Endothelial cell of umbilical vein (primary cell): ENCODE measurements around the gene AUTS2.

ENCODE experiments used
- EZH2 ChIP-seq: IDR thresholded peaks from 2 replicates; pipeline ENCODE4 v1.6.1; 2012; ENCODE audit warnings: borderline replicate concordance, low read depth, mild to moderate bottlenecking, moderate library complexity, low read length, inconsistent platforms; ENCODE audit not compliant: severe bottlenecking
- FOS ChIP-seq: IDR thresholded peaks from 2 replicates; pipeline ENCODE4 v1.6.1; 2011; ENCODE audit warnings: mild to moderate bottlenecking, low read length, moderate library complexity, borderline replicate concordance; ENCODE audit not compliant: insufficient read depth
- GATA2 ChIP-seq: IDR thresholded peaks from 2 replicates; pipeline ENCODE4 v1.7.0; 2011; ENCODE audit warnings: low read depth, mild to moderate bottlenecking, moderate library complexity, mixed read lengths, low read length; ENCODE audit not compliant: insufficient read length, insufficient read depth
- MYC ChIP-seq: IDR thresholded peaks from one replicate; pipeline ENCODE4 v1.6.1; 2011; ENCODE audit warnings: mild to moderate bottlenecking, low read depth, low read length
- POLR2A ChIP-seq: IDR thresholded peaks from 2 replicates; pipeline ENCODE4 v1.6.1; 2012; ENCODE audit warnings: low read depth, mild to moderate bottlenecking, control low read depth, low read length
- TF ChIP-seq, protein P1 (sequence below): IDR thresholded peaks from 2 replicates; pipeline ENCODE4 v1.6.1; 2011; ENCODE audit not compliant: insufficient read depth, insufficient read length
- TF ChIP-seq, protein P2 (sequence below), 2 donors: IDR thresholded peaks; 1 replicate in 1 of 2; 2 replicates in 1 of 2; pipeline ENCODE4 v1.5.1; 2011; ENCODE audit warnings: low read length in 2 of 2, mild to moderate bottlenecking in 2 of 2, moderate library complexity in 2 of 2, control low read depth in 1 of 2, inconsistent platforms in 1 of 2, low read depth in 1 of 2; ENCODE audit not compliant: insufficient read depth in 1 of 2; ENCODE audit errors: extremely low read depth in 1 of 2

DNA sequence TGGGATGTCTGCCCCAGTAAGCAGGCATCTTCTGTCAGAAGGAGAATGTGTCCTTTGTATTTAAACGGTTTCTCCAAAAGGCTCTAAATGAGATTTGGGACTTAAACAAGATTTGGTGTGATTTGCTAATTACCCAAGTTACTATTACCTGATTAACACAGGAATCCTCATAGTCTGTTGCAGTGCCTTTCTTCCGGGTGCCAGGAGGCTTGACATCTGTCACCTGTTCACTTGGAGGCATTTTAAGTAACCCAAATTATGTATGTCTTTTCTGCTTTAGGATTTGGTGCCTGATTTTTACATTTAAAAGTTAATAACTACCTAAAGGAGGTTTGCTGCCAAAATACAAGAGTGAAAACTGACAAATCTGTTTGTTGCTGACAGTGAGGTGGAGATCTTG lies 945.7 kb downstream of the AUTS2 start:
- TF ChIP-seq, protein P1, sequence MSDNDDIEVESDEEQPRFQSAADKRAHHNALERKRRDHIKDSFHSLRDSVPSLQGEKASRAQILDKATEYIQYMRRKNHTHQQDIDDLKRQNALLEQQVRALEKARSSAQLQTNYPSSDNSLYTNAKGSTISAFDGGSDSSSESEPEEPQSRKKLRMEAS, result no peak
- TF ChIP-seq, protein P2, sequence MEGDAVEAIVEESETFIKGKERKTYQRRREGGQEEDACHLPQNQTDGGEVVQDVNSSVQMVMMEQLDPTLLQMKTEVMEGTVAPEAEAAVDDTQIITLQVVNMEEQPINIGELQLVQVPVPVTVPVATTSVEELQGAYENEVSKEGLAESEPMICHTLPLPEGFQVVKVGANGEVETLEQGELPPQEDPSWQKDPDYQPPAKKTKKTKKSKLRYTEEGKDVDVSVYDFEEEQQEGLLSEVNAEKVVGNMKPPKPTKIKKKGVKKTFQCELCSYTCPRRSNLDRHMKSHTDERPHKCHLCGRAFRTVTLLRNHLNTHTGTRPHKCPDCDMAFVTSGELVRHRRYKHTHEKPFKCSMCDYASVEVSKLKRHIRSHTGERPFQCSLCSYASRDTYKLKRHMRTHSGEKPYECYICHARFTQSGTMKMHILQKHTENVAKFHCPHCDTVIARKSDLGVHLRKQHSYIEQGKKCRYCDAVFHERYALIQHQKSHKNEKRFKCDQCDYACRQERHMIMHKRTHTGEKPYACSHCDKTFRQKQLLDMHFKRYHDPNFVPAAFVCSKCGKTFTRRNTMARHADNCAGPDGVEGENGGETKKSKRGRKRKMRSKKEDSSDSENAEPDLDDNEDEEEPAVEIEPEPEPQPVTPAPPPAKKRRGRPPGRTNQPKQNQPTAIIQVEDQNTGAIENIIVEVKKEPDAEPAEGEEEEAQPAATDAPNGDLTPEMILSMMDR (IDR thresholded peaks at IDR 0.05; ENCODE audit: extremely low read depth in 1 of 2, insufficient read depth in 1 of 2, low read depth in 1 of 2, low read length in 2 of 2), result no peak
- TF ChIP-seq FOS (no peak), MYC (no peak), EZH2 (no peak), GATA2 (no peak), POLR2A (no peak)
